ENCODE measurements around the gene DLL1. TPM values are rescaled to one million over a fixed set of nuclear protein-coding genes. Genes with fewer than 3 reads are reported as not detected.

DLL1 gene
- total RNA-seq = 1 to 10 TPM in 1 of 2 experiments, under 1 TPM in 1; 0.87 to 1.0 TPM

GRCh38 chr6:170290296-170291128 is at the start of gene DLL1:
Gene DLL1, minus strand, starts transcription at chr6:170291078. Its CDS starts 939 bp downstream, at chr6:170290139.

GRCh38 chr6:170306324-170307079 is 15.6 kb upstream of the DLL1 start, which contains the start of gene FAM120B:
Gene FAM120B, plus strand, starts transcription at chr6:170306758. Its CDS starts 10,633 bp downstream, at chr6:170317391.

Small RNA genes within 50 kb of the gene (microRNA-seq; reads per million reads assigned to microRNA genes)
- gene MIR4644 (ENCODE audit: borderline microRNAs expressed, borderline replicate concordance) = not detected

Other genes with a start within 250 kb of the DLL1 start
- gene FAM120B, start 15.7 kb upstream of the DLL1 start, total RNA-seq = 10 to 100 TPM; 27.3 to 27.5 TPM